A549 (cell line): ENCODE data around the gene AHCYL2. TPM values are rescaled to one million over a fixed set of nuclear protein-coding genes. Genes with fewer than 3 reads are reported as not detected.
A peak's percentile ranks its signal among the peaks of the same experiment; 100 is the strongest.
"Not testable (repeated sequence)": the region's sequence is repeated elsewhere in the genome, so short reads cannot be mapped to it uniquely, and the experiment has no call there.

Experiments
- ATAC-seq, 2 experiments: fragments of 200-7000 bp in 1 of 2; fragments of >200 bp in 1 of 2; cut with Nextera tagmentation in 1 of 2; cut with Tn5 transposase in 1 of 2; 3 replicates each; pipeline versions ENCODE4 v1.8.0 to v1.9.1; 2018 to 2020; ENCODE audit warnings: mild to moderate bottlenecking in 1 of 2, moderate library complexity in 1 of 2
- CTCF ChIA-PET: fragments of 300-600 bp; sonication (Branson Sonifier 250); formaldehyde crosslinking; extraction: SDS; loops from one replicate; lab custom pipeline; 2021; ENCODE audit warnings: antibody characterized with exemption, inconsistent platforms; lab: Yijun Ruan, JAX
- POLR2A ChIA-PET: fragments of 350-600 bp; formaldehyde crosslinking; extraction: SDS; loops from one replicate; lab custom pipeline; 2021; ENCODE audit warnings: antibody characterized with exemption, inconsistent platforms; lab: Yijun Ruan, JAX
- DNase-seq, 2 experiments: peaks; one replicate each; pipeline versions ENCODE4 v3.0.0 to v3.0.0-alpha.2; 2011 to 2016; ENCODE audit warnings: low read depth in 1 of 2, low spot score in 1 of 2
- FAIRE-seq: peaks from 2 replicates; lab custom pipeline; 2011; peaks lifted over from hg19 to GRCh38; lab: Jason Lieb, UNC
- H3K27ac ChIP-seq, 2 experiments: fragments of >200 bp; sonication (Bioruptor Twin); formaldehyde crosslinking; 3 replicates each; pipeline ENCODE4 v1.5.1; 2016 to 2017
- H3K4me1 ChIP-seq: fragments of >200 bp; sonication (Bioruptor Twin); formaldehyde crosslinking; 3 replicates; pipeline ENCODE4 v1.6.1; 2016
- H3K4me2 ChIP-seq: fragments of >200 bp; sonication (Bioruptor Twin); formaldehyde crosslinking; 3 replicates; pipeline ENCODE4 v1.6.1; 2016
- H3K4me3 ChIP-seq: fragments of >200 bp; sonication (Bioruptor Twin); formaldehyde crosslinking; 3 replicates; pipeline ENCODE4 v1.5.1; 2016
- H3K9me3 ChIP-seq: fragments of >200 bp; sonication (Bioruptor Twin); formaldehyde crosslinking; 3 replicates; pipeline ENCODE4 v1.6.1; 2016
- BHLHE40 ChIP-seq: IDR thresholded peaks from 2 replicates; pipeline ENCODE4 v1.6.1; 2012; ENCODE audit warnings: low read depth, low read length, inconsistent platforms
- EP300 ChIP-seq, 2 experiments: fragments of >200 bp; sonication (Bioruptor Twin); formaldehyde crosslinking; IDR thresholded peaks; 2 replicates in 1 of 2; 3 replicates in 1 of 2; pipeline ENCODE4 v1.6.1; 2016 to 2017
- FOXS1 ChIP-seq: fragments of 250-450 bp; sonication (Bioruptor Pico); IDR thresholded peaks from 2 replicates; pipeline ENCODE4 v1.5.0; 2020; ENCODE audit warnings: mild to moderate bottlenecking, moderate library complexity
- GATA3 ChIP-seq: IDR thresholded peaks from 2 replicates; pipeline ENCODE4 v1.6.1; 2012; ENCODE audit warnings: borderline replicate concordance
- JUN ChIP-seq, 2 experiments: fragments of >200 bp; sonication (Bioruptor Twin); formaldehyde crosslinking; IDR thresholded peaks; 2 replicates in 1 of 2; 3 replicates in 1 of 2; pipeline ENCODE4 v1.6.1; 2016 to 2017
- KDM1A ChIP-seq: fragments of 200-600 bp; sonication (generic); IDR thresholded peaks from 2 replicates; pipeline ENCODE4 v1.6.1; 2016; ENCODE audit warnings: low read depth, mild to moderate bottlenecking
- MYC ChIP-seq: IDR thresholded peaks from 2 replicates; pipeline ENCODE4 v1.6.1; 2012; ENCODE audit warnings: mild to moderate bottlenecking, inconsistent platforms, low read length, improper control_type of control experiment, borderline replicate concordance
- NFE2L2 ChIP-seq: fragments of 150-350 bp; conservative IDR thresholded peaks from 2 replicates; pipeline ENCODE4 v1.6.1; 2014; ENCODE audit warnings: low read length
- NPAS2 ChIP-seq: fragments of 250-450 bp; sonication (Bioruptor Pico); IDR thresholded peaks from 2 replicates; pipeline ENCODE4 v1.8.0; 2022; ENCODE audit warnings: mild to moderate bottlenecking, moderate library complexity, borderline replicate concordance
- RAD21 ChIP-seq, 2 experiments: fragments of >200 bp in 1 of 2; sonication (Bioruptor Twin) in 1 of 2; formaldehyde crosslinking in 1 of 2; IDR thresholded peaks in 1 of 2; conservative IDR thresholded peaks in 1 of 2; 2 replicates in 1 of 2; 3 replicates in 1 of 2; pipeline ENCODE4 v1.6.1; 2012 to 2018; ENCODE audit warnings: inconsistent platforms in 1 of 2
- RCOR1 ChIP-seq: fragments of 150-350 bp; IDR thresholded peaks from 2 replicates; pipeline ENCODE4 v1.6.1; 2014; ENCODE audit warnings: antibody characterized with exemption, low read length, low read depth
- SMC3 ChIP-seq: fragments of >200 bp; sonication (Bioruptor Twin); formaldehyde crosslinking; IDR thresholded peaks from 3 replicates; pipeline ENCODE4 v1.6.1; 2018; ENCODE audit warnings: inconsistent platforms
- WGBS: methylation state at CpG from one replicate; pipeline ENCODE4 v1.1.6; 2017; ENCODE audit errors: missing lambda C conversion rate; 5-methylcytosine and 5-hydroxymethylcytosine counted together
- polyA plus RNA-seq, 4 experiments: library from polyadenylated mRNA; depleted of rRNA in 3 of 4; stranded (reverse); fragments of >200 nt; fragmentation: RNase III in 1 of 4; extraction: RNeasy Plus Mini Kit Qiagen cat#74134 plus additional on column Dnase treatment in 1 of 4; gene quantifications; 2 replicates in 3 of 4; 3 replicates in 1 of 4; pipeline ENCODE4 v1.2.3, GENCODE V29; 2011 to 2017
- TF ChIP-seq, protein P1 (sequence below): fragments of >200 bp; sonication (Bioruptor Twin); formaldehyde crosslinking; IDR thresholded peaks from 3 replicates; pipeline ENCODE4 v1.5.1; 2016
- TF ChIP-seq, protein P2 (sequence below): fragments of 150-350 bp; IDR thresholded peaks from 2 replicates; pipeline ENCODE4 v1.6.1; 2014; ENCODE audit warnings: low read depth, mild to moderate bottlenecking, low read length
- TF ChIP-seq, protein P3 (sequence below): IDR thresholded peaks from 2 replicates; pipeline ENCODE4 v1.6.1; 2012; ENCODE audit warnings: low read depth, borderline replicate concordance

Gene AHCYL2
- polyA plus RNA-seq, 2 of the 4 experiments (the other 2 are of a cell fraction): 10.8 to 25.9 TPM

DNA sequence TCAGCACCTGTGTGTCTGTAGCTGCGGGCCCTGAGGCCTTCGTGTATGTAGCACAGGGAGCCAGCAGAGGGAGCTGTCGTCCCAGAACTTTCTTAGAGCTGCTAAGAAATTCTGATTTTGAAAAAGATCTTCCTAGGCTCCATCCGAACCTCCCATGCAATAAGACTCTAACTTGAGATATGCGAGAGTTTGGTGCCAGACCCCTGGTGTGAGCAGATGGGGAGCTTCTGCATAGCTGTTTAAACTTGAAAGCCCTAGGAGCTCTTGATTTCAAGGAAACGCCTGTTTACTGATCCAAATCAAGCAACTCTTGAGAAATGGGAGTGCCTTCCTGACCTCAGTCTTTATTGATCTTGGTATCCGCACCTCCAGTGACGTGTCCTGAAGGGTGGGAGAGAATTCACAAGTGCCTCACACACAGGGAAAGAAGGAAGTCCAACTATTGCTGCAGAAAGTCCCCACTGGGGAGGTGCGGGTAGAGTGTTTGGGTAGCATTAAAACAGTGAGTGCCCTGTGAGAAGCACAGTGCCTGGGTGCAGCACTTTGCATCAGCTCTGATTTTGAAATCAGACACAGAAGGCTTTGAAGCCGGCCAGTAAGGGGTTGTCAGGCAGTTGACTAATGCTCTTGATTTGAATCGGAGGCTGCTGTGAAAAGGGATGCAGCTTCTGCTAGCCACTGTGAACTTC, 143.0 kb downstream of the AHCYL2 start:
- FAIRE-seq (no peak), ATAC-seq (peak; percentile 96), DNase-seq (peak; percentile 69 to 76)
- 0 out of 3 replicates have a peak, but pooled peaks cover 6% of the 10 kb centered on the region for H3K4me1 ChIP-seq
- 23% methylated on average over 9 of the region's 11 CpGs for WGBS
- H3K4me2 ChIP-seq: peak overlapping the region; percentile 64
- H3K27ac ChIP-seq: peak overlapping the region in 1 of 2 experiments; percentile 44; a peak in 3 of 6 replicates
- CTCF ChIA-PET: interaction anchor here (0.7 to 6.8 kb wide), 71 partner anchors 8 to 1281 kb away, joined by 3 to 129 read pairs (median 5); partner anchors contain the start of gene STRIP2
- H3K9me3 ChIP-seq: no peaks in the 10 kb centered on the region
- TF ChIP-seq RAD21 (conservative IDR thresholded peaks at IDR 0.05 in 1 of 2, IDR thresholded peaks at IDR 0.05 in 1 of 2) (peak; percentile 84 to 86), EP300 (IDR thresholded peaks at IDR 0.05) (peak in 1 of 2 experiments; percentile 54; a peak in 1 of 5 replicates), JUN (IDR thresholded peaks at IDR 0.05) (0 out of 5 replicates have a peak, but pooled peaks of 1 of the 2 experiments have one; percentile 17), SMC3 (peak; percentile 93)
- TF ChIP-seq, protein P1, sequence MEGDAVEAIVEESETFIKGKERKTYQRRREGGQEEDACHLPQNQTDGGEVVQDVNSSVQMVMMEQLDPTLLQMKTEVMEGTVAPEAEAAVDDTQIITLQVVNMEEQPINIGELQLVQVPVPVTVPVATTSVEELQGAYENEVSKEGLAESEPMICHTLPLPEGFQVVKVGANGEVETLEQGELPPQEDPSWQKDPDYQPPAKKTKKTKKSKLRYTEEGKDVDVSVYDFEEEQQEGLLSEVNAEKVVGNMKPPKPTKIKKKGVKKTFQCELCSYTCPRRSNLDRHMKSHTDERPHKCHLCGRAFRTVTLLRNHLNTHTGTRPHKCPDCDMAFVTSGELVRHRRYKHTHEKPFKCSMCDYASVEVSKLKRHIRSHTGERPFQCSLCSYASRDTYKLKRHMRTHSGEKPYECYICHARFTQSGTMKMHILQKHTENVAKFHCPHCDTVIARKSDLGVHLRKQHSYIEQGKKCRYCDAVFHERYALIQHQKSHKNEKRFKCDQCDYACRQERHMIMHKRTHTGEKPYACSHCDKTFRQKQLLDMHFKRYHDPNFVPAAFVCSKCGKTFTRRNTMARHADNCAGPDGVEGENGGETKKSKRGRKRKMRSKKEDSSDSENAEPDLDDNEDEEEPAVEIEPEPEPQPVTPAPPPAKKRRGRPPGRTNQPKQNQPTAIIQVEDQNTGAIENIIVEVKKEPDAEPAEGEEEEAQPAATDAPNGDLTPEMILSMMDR: peak; percentile 91
- TF ChIP-seq, protein P2, sequence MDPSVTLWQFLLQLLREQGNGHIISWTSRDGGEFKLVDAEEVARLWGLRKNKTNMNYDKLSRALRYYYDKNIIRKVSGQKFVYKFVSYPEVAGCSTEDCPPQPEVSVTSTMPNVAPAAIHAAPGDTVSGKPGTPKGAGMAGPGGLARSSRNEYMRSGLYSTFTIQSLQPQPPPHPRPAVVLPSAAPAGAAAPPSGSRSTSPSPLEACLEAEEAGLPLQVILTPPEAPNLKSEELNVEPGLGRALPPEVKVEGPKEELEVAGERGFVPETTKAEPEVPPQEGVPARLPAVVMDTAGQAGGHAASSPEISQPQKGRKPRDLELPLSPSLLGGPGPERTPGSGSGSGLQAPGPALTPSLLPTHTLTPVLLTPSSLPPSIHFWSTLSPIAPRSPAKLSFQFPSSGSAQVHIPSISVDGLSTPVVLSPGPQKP: no peak
- no peak overlapping the region for H3K4me3 ChIP-seq
- POLR2A ChIA-PET: interaction anchor here (0.5 to 1.6 kb wide), 10 partner anchors 13 to 270 kb away, joined by 3 to 9 read pairs (median 3); partner anchors contain the start of genes AHCYL2 and STRIP2

DNA sequence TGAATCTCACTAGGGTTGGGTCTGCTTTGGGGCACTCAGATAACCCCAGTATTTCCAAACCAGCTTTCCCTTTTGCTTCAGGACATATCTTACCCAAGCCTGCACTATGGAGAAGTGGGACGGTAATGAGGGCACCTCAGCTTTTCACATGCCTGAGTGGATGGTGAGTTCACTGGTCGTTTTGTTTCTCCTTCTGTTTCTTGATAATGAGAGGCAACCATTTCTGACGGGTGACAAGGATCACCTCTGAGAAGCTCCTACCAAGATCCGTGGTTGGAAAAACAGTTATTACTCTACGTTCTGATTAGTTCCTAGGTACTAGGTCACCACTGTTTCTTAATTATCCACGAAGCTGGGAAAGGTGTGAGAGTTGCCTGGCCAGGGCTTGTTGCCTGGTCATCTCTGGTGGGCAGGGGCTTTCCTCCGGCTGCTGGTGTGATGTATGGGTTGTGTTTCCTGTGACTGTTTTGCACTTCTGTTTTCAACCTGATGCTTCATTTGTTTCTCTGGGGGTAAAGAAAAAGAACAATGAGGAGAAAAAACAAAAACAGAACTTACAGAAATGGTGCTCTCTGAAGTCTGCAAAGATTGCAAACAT, 143.7 kb downstream of the AHCYL2 start:
- Histone ChIP-seq H3K4me1 (0 out of 3 replicates have a peak, but pooled peaks cover 6% of the 10 kb centered on the region), H3K4me2 (peak overlapping the region; percentile 64; the same call in 2 of the 3 replicates), H3K4me3 (no peak overlapping the region), H3K9me3 (no peaks in the 10 kb centered on the region)
- no peak; a peak in 1 of 6 replicates for ATAC-seq
- WGBS: 69% methylated on average over 7 of the region's 7 CpGs
- CTCF ChIA-PET: interaction anchor here (0.6 to 6.8 kb wide), 58 partner anchors 9 to 606 kb away, joined by 3 to 129 read pairs (median 6); partner anchors contain the start of gene STRIP2
- no peak for FAIRE-seq
- no peak for DNase-seq
- POLR2A ChIA-PET: interaction anchor here (0.8 to 1.6 kb wide), 6 partner anchors 12 to 269 kb away, joined by 3 to 9 read pairs (median 4); partner anchors contain the start of genes AHCYL2 and STRIP2
- TF ChIP-seq KDM1A: no peak
- TF ChIP-seq, protein P3, sequence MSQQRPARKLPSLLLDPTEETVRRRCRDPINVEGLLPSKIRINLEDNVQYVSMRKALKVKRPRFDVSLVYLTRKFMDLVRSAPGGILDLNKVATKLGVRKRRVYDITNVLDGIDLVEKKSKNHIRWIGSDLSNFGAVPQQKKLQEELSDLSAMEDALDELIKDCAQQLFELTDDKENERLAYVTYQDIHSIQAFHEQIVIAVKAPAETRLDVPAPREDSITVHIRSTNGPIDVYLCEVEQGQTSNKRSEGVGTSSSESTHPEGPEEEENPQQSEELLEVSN: no peak
- TF ChIP-seq, protein P2: no peak
- TF ChIP-seq RCOR1: no peak
- no peak for TF ChIP-seq MYC
- no peak for TF ChIP-seq GATA3
- no peak for TF ChIP-seq NPAS2
- TF ChIP-seq NFE2L2: no peak
- no peak for TF ChIP-seq FOXS1 (CRISPR knock-in tag)
- TF ChIP-seq BHLHE40: no peak
- TF ChIP-seq, all 56 proteins: peak for 0
- H3K27ac ChIP-seq: peak overlapping the region in 1 of 2 experiments; percentile 44; a peak in 3 of 6 replicates

DNA sequence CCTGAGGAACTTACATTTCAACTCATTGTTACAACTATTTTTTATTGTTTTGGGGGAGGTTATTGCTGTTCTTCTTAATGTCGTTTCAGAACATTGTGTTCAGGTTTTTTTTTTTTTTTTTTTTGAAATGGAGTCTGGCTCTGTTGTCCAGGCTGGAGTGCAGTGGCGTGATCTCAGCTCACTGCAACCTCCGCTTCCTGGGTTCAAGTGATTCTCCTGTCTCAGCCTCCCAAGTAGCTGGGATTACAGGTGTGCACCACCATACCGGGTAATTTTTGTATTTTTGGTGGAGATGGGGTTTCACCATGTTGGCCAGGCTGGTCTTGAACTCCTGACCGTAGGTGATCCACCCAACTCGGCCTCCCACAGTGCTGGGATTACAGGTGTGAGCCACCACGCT, 144.6 kb downstream of the AHCYL2 start:
- CTCF ChIA-PET: interaction anchor here (0.7 to 6.8 kb wide), 12 partner anchors 10 to 657 kb away, joined by 3 to 129 read pairs (median 10); no protein-coding TSS in a partner anchor
- 85% methylated on average over 7 of the region's 7 CpGs for WGBS
- H3K4me2 ChIP-seq, H3K4me3 ChIP-seq, DNase-seq, POLR2A ChIA-PET, H3K27ac ChIP-seq, FAIRE-seq, ATAC-seq, H3K9me3 ChIP-seq, H3K4me1 ChIP-seq: not testable (repeated sequence)
